Uterus (tissue), 4 donors: ENCODE measurements around the gene PCDH17. TPM values are rescaled to one million over a fixed set of nuclear protein-coding genes. Genes with fewer than 3 reads are reported as not detected.

Experiments
- DNase-seq, 2 donors: peaks; one replicate each; pipeline ENCODE4 v3.0.0-alpha.2; 2019 to 2020
- H3K27ac ChIP-seq, 2 donors: fragments of 200-600 bp; sonication (generic); 1 replicate in 1 of 2; 2 replicates in 1 of 2; pipeline ENCODE4 v1.5.1; 2016 to 2018
- H3K27me3 ChIP-seq, 2 donors: fragments of 200-600 bp; sonication (generic); one replicate each; pipeline ENCODE4 v1.5.1; 2018 to 2019; ENCODE audit warnings: control low read depth in 1 of 2
- H3K36me3 ChIP-seq, 2 donors: fragments of 200-600 bp; sonication (generic); one replicate each; pipeline ENCODE4 v1.5.1; 2019; ENCODE audit warnings: control low read depth in 1 of 2
- H3K4me1 ChIP-seq, 2 donors: fragments of 200-600 bp; sonication (generic); one replicate each; pipeline ENCODE4 v1.5.1; 2018 to 2019; ENCODE audit warnings: control low read depth in 1 of 2
- H3K4me3 ChIP-seq, 2 donors: fragments of 200-600 bp; sonication (generic); 1 replicate in 1 of 2; 2 replicates in 1 of 2; pipeline ENCODE4 v1.5.1; 2018 to 2019; ENCODE audit warnings: mild to moderate bottlenecking in 1 of 2
- H3K9me3 ChIP-seq, 2 donors: fragments of 200-600 bp; sonication (generic); one replicate each; pipeline ENCODE4 v1.5.1; 2019; ENCODE audit warnings: control low read depth in 1 of 2
- CTCF ChIP-seq, 4 experiments: fragments of 200-600 bp in 2 of 4; fragments of 450-650 bp in 2 of 4; sonication (generic) in 2 of 4; IDR thresholded peaks; one replicate each; pipeline ENCODE4 v1.5.1; 2016 to 2019; ENCODE audit warnings: antibody characterized with exemption in 4 of 4, mild to moderate bottlenecking in 2 of 4, moderate library complexity in 1 of 4
- POLR2A ChIP-seq, 2 donors: fragments of 450-650 bp; IDR thresholded peaks; one replicate each; pipeline ENCODE4 v1.6.1; 2016; ENCODE audit warnings: antibody characterized with exemption in 2 of 2, mild to moderate bottlenecking in 1 of 2, moderate library complexity in 1 of 2
- intact Hi-C: fragments of 100-400 bp; cut with DNase I; formaldehyde crosslinking; loops from one replicate; pipeline ENCODE4 v1.15.1; 2023; ENCODE audit warnings: low total_unique reads
- total RNA-seq, 4 donors: library from RNA; depleted of rRNA in 3 of 4; stranded (reverse); fragments of >200 nt in 3 of 4; gene quantifications; one replicate each; pipeline versions ENCODE4 v1.1.0 to v1.2.4, GENCODE V29; 2014 to 2023
- donor health status: DM: yes; HTN: yes; CAD: no.

The PCDH17 gene
- total RNA-seq, 4 donors from 2014 or later: 9.7 to 27.6 (median 18.9) TPM

- Histone ChIP-seq H3K27ac (no peak overlapping the region), H3K4me1 (no peaks in the 10 kb centered on the region), H3K27me3 (no peaks in the 10 kb centered on the region), H3K36me3 (no peaks in the 10 kb centered on the region), H3K9me3 (no peaks in the 10 kb centered on the region), H3K4me3 (no peak overlapping the region)
- DNase-seq: no peak
- intact Hi-C loops: no loop called here
- TF ChIP-seq CTCF (IDR thresholded peaks at IDR 0.05) (no peak), POLR2A (IDR thresholded peaks at IDR 0.05) (no peak)
Measured at GRCh38 chr13:57641051-57641450, 9.5 kb downstream of the PCDH17 start.

- Histone ChIP-seq H3K4me3 (no peak overlapping the region), H3K27me3 (no peaks in the 10 kb centered on the region), H3K36me3 (no peaks in the 10 kb centered on the region), H3K4me1 (no peaks in the 10 kb centered on the region), H3K9me3 (no peaks in the 10 kb centered on the region), H3K27ac (peak overlapping the region in 1 of 2 donors; percentile 8)
- intact Hi-C loops: no loop called here
- TF ChIP-seq POLR2A (IDR thresholded peaks at IDR 0.05) (no peak), CTCF (IDR thresholded peaks at IDR 0.05) (no peak)
- DNase-seq: no peak
Measured at GRCh38 chr13:57644106-57644505, 12.6 kb downstream of the PCDH17 start.

- Histone ChIP-seq H3K27ac (no peak overlapping the region), H3K4me1 (no peaks in the 10 kb centered on the region), H3K36me3 (no peaks in the 10 kb centered on the region), H3K9me3 (no peaks in the 10 kb centered on the region), H3K27me3 (peaks cover 0 to 7% of the 10 kb centered on the region in 2 donors), H3K4me3 (no peak overlapping the region)
- TF ChIP-seq CTCF (IDR thresholded peaks at IDR 0.05): no peak
- no peak for TF ChIP-seq POLR2A (IDR thresholded peaks at IDR 0.05)
- DNase-seq: no peak
- intact Hi-C loops: no loop called here
Measured at GRCh38 chr13:57653229-57653989, 21.9 kb downstream of the PCDH17 start.

GRCh38 chr13:57665481-57665880 is 33.9 kb downstream of the PCDH17 start:
- TF ChIP-seq POLR2A (IDR thresholded peaks at IDR 0.05): no peak
- TF ChIP-seq CTCF (IDR thresholded peaks at IDR 0.05): no peak
- Histone ChIP-seq H3K9me3 (no peaks in the 10 kb centered on the region), H3K27ac (no peak overlapping the region), H3K4me1 (no peaks in the 10 kb centered on the region), H3K36me3 (no peaks in the 10 kb centered on the region), H3K27me3 (no peaks in the 10 kb centered on the region), H3K4me3 (no peak overlapping the region)
- DNase-seq: no peak
- intact Hi-C loops: no loop called here

- Histone ChIP-seq H3K4me1 (no peaks in the 10 kb centered on the region), H3K36me3 (no peaks in the 10 kb centered on the region), H3K4me3 (no peak overlapping the region), H3K9me3 (no peaks in the 10 kb centered on the region), H3K27me3 (no peaks in the 10 kb centered on the region), H3K27ac (no peak overlapping the region)
- no peak for DNase-seq
- TF ChIP-seq CTCF (IDR thresholded peaks at IDR 0.05) (no peak), POLR2A (IDR thresholded peaks at IDR 0.05) (no peak)
- intact Hi-C loops: no loop called here
Measured at GRCh38 chr13:57666131-57666953, 34.8 kb downstream of the PCDH17 start.
